HG03175 (cell line): Measurements from ENCODE around the gene PHF12.

Experiments
- ATAC-seq: cut with Tn5 transposase; IDR thresholded peaks from one replicate; pipeline ENCODE4 v1.9.1; 2021; ENCODE audit warnings: mild to moderate bottlenecking, moderate library complexity; ENCODE audit not compliant: unreplicated experiment

The PHF12 gene

GRCh38 chr17:28951428-28951990 is at the start of gene PHF12:
PHF12 (minus strand) TSS chr17:28951518; CDS start chr17:28950960, 558 bp downstream.
- peak; percentile 66 for ATAC-seq

GRCh38 chr17:29000973-29001372 is 49.7 kb upstream of the PHF12 start:
- no peak for ATAC-seq

GRCh38 chr17:28999206-28999605 is 47.9 kb upstream of the PHF12 start:
- ATAC-seq = no peak

- ATAC-seq = no peak
Measured at GRCh38 chr17:28997806-28998205, 46.5 kb upstream of the PHF12 start.

GRCh38 chr17:28996554-28997096 is 45.3 kb upstream of the PHF12 start:
- no peak for ATAC-seq

GRCh38 chr17:28993645-28994426 is 42.5 kb upstream of the PHF12 start:
- no peak for ATAC-seq

- no peak for ATAC-seq
Measured at GRCh38 chr17:28992625-28993600, 41.6 kb upstream of the PHF12 start.

- no peak for ATAC-seq
Measured at GRCh38 chr17:28992185-28992584, 40.9 kb upstream of the PHF12 start.

- ATAC-seq = no peak
Measured at GRCh38 chr17:28991779-28992178, 40.5 kb upstream of the PHF12 start.

GRCh38 chr17:28989028-28989427 is 37.7 kb upstream of the PHF12 start:
- no peak for ATAC-seq

- no peak for ATAC-seq
Measured at GRCh38 chr17:28988475-28988874, 37.2 kb upstream of the PHF12 start.

- no peak for ATAC-seq
Measured at GRCh38 chr17:28986714-28987655, 35.7 kb upstream of the PHF12 start.

GRCh38 chr17:28985950-28986713 is 34.8 kb upstream of the PHF12 start:
- no peak for ATAC-seq

- no peak for ATAC-seq
Measured at GRCh38 chr17:28983286-28984230, 32.2 kb upstream of the PHF12 start.

- ATAC-seq = peak; percentile 75
Measured at GRCh38 chr17:28982131-28982793, 30.9 kb upstream of the PHF12 start.

- ATAC-seq = no peak
Measured at GRCh38 chr17:28978356-28978964, 27.1 kb upstream of the PHF12 start.

GRCh38 chr17:28977659-28978355 is 26.5 kb upstream of the PHF12 start:
- ATAC-seq = no peak
